HG03159 (cell line): Measurements from ENCODE around the gene LRBA.
"Not testable (repeated sequence)": the region's sequence is repeated elsewhere in the genome, so short reads cannot be mapped to it uniquely, and the experiment has no call there.

Source experiments
- ATAC-seq: cut with Tn5 transposase; IDR thresholded peaks from one replicate; pipeline ENCODE4 v1.9.1; 2021; ENCODE audit warnings: mild to moderate bottlenecking, moderate library complexity; ENCODE audit not compliant: unreplicated experiment

Gene LRBA

DNA sequence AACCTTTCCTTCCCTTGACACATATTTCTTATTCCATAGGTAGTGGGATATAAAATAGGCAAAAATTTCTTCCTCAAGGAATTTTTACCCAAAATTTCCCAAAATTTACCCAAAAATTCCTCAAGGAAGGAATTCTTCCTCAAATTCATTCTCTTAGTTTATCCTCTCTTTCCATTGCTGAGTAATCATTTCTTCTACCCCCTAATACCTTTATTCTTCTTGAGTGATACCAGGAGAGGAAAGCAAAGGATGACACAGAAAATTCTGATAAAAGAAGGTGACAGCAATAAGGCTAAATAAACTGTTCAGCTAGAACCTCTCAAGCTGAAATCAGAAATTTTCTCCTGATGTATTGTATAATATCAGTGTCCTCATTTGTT lies 624.6 kb downstream of the LRBA start:
- no peak for ATAC-seq

DNA sequence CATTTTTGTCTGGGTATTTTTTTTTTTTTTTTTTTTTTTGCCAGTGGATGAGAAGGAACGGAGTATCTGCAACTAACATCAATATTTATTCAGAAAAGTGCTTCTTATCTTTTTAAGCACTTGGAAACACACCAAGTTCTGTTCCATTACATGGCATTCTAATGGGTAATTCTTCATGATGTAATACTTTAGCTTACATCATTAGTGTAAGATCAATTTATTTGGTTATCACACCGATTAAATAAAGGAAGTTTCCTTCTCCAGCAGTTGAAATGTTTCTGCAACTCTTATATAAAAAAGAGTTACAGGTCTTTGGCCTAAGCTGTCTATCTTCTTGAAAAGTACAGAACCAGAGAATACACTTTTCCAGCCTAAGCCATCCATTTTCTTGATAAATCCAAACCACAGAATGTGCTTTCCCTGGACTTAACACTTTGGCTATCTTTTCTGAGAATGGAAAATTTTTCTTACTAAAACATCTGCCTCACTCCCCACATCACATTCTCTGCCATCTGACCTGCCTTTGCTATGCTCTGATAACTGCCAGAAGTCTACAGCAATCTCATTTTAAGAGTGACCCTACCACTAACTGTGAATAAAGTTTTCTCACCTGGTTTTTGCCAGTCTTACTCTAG lies 625.1 kb downstream of the LRBA start:
- ATAC-seq, result no peak

DNA sequence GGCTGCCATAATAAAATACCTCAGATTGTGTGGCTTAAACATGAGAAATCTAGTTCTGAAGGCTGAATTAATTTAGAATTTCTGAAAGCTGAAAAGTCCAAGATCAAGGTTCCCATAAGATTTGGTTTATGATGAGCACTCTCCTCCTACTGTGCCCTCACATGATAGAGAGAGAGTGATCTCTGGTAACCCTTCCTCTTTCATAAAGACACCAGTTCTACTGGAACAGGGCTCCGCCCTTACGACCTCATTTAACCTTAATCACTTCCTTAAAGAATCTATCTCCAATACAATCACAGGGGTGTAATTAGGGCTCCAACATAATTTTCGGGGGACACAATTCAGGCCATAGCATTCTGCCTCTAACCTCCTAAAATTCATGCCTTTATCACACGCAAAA lies 627.1 kb downstream of the LRBA start:
- ATAC-seq, result no peak

DNA sequence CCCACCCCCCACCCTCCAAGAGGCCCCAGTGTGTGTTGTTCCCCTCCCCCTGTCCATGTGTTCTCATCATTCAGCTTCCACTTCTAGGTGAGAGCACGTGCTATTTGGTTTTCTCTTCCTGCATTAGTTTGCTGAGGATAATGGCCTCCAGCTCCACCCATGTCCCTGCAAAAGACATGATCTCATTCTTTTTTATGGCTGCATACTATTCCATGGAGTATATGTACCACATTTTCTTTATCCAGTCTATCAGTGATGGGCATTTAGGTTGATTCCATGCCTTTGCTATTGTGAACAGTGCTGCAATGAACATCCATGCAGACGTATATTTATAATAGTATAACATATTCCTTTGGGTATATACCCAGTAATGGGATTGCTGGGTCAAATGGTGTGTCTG lies 628.7 kb downstream of the LRBA start:
- not testable (repeated sequence) for ATAC-seq

DNA sequence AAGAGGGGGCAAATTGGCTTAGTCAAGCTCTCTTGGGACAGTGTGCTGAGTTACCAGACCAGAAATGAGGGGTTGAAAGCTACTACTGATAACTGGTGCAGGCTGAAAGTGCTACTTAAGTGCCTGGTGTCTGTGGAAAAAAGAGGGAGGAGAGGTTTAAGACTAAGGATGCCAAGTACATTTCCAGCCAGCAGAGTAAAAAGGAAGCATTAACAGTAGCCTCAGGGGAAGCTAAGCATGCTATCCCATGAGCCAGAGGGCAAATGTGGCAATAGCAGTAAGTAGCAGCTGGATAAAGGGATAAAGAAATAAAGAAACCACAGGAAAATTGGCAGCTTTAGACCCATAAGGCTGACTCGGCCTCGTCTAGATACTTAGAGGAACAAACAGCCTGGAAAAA lies 629.5 kb downstream of the LRBA start:
- no peak for ATAC-seq

DNA sequence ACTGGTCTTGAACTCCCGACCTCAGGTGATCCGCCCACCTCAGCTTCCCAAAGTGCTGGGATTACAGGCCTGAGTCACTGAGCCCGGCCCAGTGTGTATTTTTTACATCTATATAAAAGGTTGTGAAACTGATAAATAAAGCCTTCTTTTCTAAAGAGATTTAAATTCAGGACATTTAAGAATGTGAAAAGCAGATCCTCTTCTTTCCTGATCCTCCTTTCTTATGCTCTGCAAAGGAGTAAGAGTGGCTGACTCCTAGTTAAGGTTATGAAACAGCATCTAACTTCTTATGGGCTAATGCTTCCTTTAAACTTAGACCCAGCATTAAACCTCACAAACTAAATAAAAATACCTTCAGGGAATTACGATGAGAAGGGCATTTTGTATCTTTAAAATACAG lies 630.8 kb downstream of the LRBA start:
- ATAC-seq, result no peak

DNA sequence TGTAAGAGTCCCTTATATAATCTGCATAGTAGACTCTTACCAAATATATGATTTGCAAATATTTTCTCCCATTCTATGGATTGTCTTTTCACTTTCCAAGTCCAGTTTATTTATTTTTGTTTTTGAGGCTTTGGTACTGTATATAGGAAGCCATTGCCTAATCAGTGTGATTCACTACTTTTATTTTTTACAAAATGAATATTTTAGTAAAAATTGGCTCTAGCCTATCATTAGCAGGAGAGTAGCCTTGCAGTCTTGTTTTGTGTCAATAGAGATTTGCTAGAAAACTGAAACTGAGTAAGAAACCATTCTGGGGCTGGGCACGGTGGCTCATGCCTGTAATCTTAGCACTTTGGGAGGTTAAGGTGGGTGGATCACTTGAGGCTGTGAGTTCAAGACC lies 633.1 kb downstream of the LRBA start:
- no peak for ATAC-seq

DNA sequence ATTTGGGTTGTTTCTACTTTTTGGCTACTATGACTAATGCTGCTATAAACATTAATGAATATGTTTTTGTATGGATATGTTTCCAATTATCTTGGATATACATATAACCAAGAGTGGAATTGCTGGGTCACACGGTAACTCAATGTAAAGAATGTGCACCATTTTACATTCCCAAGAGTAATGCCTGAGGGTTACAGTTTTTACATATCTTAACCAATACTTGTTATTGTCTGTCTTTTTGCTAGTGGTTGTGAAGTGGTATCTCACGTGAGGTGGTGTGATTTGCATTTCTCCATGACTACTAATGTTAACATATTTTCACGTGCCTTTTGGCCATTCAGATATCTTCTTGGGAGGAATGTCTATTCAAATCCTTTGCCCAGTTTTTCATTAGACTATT lies 633.5 kb downstream of the LRBA start:
- no peak for ATAC-seq

DNA sequence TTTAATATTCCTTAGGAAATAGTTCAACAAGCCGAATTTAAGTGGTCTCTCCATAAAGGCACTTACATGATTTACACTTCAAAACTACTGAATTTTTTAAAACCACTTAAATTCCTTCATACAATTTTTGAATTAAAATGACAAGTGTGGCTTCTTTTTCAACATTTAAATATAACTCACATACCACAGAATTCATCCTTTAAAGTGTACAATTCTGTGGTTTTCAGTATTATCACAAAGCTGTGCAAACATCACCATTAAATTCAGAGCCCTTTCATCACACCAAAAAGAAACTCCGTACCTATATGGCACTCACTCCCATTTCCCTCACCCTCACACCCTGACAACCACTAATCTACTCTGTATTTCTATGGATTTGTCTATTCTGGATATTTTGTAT lies 634.0 kb downstream of the LRBA start:
- ATAC-seq, result no peak

DNA sequence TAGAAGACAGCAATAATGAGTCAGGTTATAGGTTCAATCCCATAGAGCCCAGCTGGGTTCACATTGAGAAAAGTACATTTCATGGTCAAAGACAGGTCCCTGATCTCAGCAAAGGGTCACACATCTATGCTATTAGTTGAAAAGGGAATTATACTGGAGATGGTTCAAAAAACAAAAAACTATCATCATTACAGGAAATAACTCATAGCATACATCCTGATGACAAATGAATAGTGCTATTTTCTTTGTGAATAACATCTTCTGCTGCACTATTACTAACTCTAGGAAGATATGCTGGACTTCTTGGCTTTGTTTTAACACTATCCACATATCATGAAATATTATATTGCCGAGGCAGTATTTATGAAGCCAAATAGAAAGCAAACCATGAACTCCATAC lies 635.6 kb downstream of the LRBA start:
- no peak for ATAC-seq

DNA sequence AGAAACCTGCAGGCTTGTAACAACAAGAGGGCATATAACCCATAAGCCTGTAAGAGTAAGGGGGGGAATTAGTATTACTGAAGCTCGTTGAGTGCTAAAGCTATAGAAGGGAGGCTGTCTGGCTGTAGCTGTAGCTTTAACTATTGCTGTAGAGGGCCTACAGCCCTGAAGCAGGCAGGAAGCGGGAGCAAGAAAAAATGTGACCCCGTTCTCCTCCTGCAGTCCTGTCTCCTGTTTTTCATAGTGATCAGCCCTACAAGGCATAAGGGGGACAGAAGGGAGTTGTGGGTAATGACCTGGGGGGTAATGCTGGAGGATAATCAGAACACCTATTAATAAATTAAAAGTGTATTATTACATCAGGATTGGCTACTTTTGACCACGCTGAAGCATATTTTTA lies 640.1 kb downstream of the LRBA start:
- no peak for ATAC-seq

DNA sequence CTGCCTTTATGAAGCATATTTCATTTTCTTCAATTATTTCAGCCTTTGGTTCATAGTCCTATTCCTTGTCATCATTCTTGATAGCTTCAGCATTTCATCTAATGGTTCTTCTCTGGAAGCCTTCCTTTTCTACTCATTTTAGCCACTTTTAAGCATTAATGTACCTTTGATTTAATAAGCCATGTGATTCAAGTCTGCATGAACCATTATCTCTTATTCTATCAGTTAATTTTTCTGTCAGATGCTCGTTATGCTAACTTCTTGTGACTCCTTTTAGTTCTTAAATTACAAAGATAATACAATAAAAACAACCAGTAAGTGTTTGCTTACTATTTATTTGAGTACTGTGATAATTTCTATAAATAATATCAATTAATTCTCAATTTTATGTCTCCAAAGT lies 643.2 kb downstream of the LRBA start:
- no peak for ATAC-seq

DNA sequence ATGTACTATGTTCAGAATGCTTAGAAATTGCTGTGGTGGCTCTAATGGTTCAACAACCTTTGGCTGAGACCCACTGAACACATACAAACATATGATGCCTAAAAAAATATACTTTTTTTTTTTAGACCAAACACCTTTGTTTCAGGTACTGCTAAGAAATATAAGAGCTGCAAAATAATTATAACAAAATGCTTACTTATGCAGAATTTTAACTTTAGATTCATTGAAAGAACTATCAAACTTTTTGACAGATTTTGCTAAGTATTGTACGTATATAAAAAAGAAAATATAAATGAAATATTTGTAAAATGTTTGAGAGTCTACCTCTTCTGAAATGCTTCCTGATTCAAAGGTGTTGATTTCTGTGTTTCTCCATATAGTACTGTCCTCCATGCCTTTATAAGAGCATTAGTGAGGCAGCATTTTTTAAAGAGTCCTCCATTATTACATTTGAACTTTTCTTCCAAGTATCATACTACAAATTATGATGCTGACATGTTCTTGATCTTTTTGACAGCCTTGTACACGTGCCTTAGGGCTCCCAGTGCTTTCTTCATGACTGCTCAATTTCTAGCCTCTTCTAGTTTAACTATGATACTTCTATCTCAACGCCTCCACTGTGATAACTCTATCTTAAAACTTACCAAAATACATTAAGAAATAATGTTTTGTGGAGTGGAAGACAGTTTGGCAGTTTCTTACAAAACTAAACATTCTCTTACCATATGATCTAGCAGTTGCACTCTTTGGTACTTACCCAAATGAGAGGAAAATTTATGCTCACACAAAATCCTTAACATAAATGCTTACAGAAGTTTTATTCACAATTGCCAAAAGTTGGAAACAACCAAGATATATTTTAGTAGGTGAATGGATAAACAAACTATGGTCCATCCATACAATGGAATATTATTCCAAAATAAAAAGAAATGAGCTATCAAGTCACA lies 645.4 kb downstream of the LRBA start:
- ATAC-seq, result no peak

DNA sequence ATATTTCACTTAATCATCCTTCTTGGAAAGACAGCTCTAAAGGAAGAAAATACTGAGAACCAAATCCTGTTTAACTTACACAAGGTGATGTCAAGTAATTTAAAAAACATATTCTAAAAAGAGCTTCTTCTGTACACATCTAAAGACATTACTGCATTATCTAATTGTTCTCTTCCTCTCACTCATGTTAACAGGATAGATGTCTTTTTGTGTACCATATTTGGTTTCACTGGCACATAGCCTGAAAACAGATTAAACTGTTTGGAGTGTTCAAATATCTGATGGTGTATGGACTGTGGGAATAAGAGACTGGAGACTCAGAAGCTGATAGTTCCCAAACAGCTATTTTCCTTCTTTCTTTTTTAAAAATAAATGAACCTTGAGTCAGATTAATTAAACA lies 646.4 kb downstream of the LRBA start:
- no peak for ATAC-seq

DNA sequence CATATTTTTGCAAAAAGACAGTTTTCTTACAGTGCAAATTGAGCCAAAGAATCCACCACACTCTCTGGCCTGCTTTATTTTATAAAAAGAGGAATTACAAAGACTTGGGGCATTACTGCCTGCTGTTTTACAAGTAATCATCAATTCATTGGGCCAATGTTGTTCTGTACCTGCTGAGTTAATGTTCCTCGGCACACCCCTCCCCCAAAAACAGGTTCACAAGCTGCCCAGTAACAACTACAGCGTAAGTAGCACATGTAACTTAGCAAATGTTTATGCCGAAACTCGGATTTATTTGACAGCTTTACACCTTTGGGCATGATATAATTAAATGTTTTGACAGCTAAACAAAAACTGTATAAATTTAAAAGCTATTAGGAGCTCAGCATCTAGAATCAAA lies 647.8 kb downstream of the LRBA start:
- ATAC-seq, result no peak

DNA sequence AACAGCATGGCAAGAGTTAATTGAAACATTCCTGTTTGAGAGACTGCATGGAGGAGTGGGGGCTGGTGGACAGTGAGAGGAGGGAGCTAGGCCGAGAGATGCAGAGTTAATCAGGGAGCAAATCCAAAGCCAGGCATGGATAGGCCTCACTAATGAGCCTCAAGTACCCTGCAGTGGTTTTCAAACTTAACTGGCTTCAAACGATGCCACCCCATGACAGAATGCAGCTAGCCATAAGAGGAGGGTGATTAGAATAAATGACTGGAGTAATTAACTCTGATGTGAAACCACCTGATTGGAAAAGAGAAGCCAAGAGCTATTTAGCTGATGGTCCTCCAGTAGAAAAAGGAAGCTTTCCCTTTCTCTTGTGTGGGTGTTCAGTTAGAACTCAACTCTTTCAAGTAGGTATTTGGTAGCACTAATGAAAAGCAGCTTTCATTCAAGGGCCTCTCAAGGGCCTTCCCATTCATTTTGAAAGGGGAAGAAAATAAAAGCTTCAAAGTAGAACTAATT lies 648.5 kb downstream of the LRBA start:
- no peak for ATAC-seq

DNA sequence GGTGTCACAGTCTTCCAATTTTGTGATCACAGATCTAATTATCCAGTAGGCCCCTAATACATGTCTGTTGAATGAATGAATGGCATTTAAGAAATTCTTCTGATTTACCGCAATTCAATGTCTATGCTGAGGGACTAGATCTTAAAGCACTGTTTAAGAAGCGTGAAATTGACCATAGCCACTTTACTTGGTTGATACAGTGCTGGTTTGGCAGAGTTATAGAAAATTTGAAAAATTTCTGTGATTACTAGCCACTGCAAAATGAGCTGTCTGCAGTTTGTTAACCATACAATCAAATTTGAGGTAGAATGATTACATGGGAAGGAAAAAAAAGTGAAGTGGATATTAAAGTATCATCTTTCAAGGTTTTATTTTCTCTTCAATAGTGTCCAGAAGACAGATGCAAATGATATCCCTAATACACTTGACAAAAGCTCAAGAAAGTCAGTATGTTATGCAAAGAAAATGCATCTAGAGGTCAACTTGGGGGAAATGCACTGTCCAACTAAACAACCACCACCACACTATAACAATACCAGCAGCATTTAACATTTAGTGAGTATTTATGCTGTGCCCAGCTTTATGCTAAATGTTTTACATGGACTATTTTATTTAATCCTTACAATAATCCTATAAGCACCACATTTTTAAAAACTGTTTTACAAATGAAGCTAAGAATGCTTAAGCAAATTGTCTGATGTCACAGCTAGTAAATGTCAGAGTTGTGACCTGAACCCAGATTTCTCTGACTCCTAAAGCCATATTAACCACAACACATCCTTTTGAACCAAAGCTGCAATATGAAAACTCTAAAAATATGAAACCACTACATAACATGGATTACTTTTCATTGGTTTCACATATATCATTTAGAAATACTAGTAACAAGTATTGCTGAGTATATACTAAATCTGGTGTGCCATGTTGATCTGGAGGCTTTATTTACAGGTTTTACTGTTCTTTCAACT lies 651.1 kb downstream of the LRBA start:
- no peak for ATAC-seq

DNA sequence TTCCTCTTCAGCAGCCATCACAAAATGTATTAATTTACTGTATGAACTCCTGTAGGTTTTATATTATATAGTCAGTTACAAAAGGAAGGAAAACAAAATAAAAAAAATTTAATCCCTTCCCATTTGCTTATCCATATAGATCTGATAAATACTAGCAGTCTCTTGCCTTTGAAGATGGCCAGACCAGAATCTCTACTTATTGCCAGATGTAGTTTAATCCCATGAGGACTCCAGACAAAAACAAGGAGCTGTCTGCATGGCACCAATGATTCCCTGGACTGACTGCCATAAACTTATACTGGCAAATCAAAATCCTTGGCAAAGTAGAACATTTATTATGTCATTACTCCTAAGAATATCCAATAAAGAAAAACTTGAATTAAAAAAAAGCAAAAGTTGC lies 656.4 kb downstream of the LRBA start:
- ATAC-seq, result no peak

DNA sequence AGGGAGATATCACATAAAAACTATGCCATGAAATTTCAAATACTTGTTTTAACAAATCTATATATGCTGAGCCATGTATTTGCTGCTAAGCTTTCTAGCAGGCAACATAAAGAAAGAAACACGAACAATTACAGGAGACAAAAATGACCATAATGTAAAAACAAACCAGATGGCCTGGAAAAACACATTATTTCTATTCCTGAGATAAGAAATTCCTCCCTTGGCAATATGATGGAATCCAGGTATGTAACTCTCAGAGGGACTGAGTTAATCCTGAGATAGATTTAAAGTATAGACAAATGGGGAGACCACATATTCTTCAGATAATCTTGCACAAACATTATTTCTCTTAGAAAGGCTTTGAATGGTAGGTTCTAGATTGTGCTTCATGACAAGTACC lies 657.3 kb downstream of the LRBA start:
- ATAC-seq, result no peak

DNA sequence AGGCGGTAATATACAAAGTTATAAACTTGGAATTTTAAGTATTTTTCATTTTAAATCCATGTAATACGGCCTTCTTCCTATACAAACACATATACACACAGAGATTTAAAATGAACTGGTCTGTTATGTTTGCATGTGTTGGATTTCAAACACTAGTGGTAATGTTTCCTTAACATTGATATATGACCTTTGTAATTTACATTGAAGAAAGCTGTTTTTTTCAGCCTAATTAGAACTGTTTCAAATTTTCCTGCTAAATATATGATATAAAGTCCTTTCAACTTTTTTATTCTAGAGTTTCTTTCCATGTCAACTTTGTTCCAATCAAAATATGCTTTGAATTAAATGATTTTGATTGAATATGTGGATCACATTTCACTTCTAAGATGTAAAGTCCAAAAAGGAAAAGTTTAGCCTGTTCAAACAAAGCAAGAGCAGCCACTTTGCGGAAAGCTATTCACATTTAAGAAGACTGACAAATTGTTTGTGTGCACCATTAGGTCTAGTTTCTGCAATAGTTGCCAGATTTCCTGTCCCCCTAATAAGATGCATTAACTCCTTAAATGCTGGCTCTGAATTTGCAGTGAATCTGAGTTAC lies 659.1 kb downstream of the LRBA start:
- ATAC-seq, result no peak

DNA sequence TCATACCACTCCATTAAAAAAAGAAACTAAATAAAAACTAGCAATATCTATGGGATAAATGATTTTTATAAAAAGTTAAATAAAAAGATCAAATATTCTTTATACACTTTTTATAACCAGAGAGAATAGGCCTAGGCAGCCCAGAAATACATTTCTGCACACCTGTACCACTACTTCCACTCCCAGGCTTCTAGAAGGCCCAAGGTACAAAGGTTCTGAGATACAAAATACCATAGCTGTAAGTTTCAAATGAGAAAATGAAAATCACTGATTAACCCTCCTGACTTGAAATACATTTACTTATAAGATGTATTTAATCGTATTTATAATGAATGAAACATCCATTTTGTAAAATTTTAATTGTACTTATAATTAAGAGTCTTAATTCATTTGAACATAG lies 659.7 kb downstream of the LRBA start:
- ATAC-seq, result no peak
